A673 (cell line): ENCODE results near the gene ZNF692. TPM values are rescaled to one million over a fixed set of nuclear protein-coding genes. Genes with fewer than 3 reads are reported as not detected.
A peak's percentile ranks its signal among the peaks of the same experiment; 100 is the strongest.

Experiments
- BruUV-seq: library from RNA; stranded (reverse); fragments of 400-500 nt; replicated peaks from 2 replicates; lab custom pipeline; 2021; lab: Mats Ljungman, UMichigan
- CTCF ChIA-PET: fragments of 300-600 bp; sonication (Branson Sonifier 250); formaldehyde crosslinking; loops from one replicate; lab custom pipeline; 2022; ENCODE audit warnings: antibody characterized with exemption; lab: Charles Lee
- POLR2A ChIA-PET: fragments of 300-600 bp; sonication (Branson Sonifier 250); formaldehyde crosslinking; loops from one replicate; lab custom pipeline; 2022; ENCODE audit warnings: antibody characterized with exemption; ENCODE audit not compliant: low non-redundant PET; lab: Charles Lee
- DNase-seq: peaks from one replicate; pipeline ENCODE4 v3.0.0-alpha.2; 2015; ENCODE audit warnings: low spot score
- H3K27ac ChIP-seq: fragments of 200-600 bp; sonication (generic); 2 replicates; pipeline ENCODE4 v1.5.1; 2016; ENCODE audit warnings: mixed run types, low read depth, mild to moderate bottlenecking, mixed read lengths, antibody characterized with exemption, low read length; ENCODE audit not compliant: poor library complexity, severe bottlenecking
- H3K27me3 ChIP-seq: fragments of 200-600 bp; sonication (generic); replicated peaks from 2 replicates; pipeline ENCODE4 v1.6.1; 2017; ENCODE audit warnings: mixed run types, low read depth, mild to moderate bottlenecking, mixed read lengths, antibody characterized with exemption, low read length; ENCODE audit not compliant: insufficient read depth, poor library complexity
- H3K36me3 ChIP-seq: fragments of 200-600 bp; sonication (generic); 2 replicates; pipeline ENCODE4 v1.6.1; 2016; ENCODE audit warnings: mixed run types, mild to moderate bottlenecking, mixed read lengths, antibody characterized with exemption, low read length; ENCODE audit not compliant: insufficient read depth, poor library complexity, severe bottlenecking
- H3K4me1 ChIP-seq: fragments of 200-600 bp; sonication (generic); 2 replicates; pipeline ENCODE4 v1.6.1; 2017; ENCODE audit warnings: mixed run types, mild to moderate bottlenecking, mixed read lengths, antibody characterized with exemption, low read length; ENCODE audit not compliant: insufficient read depth, poor library complexity, severe bottlenecking
- H3K4me3 ChIP-seq: fragments of 200-600 bp; sonication (generic); 2 replicates; pipeline ENCODE4 v1.5.1; 2016; ENCODE audit warnings: low read depth, mixed run types, mild to moderate bottlenecking, mixed read lengths, low read length; ENCODE audit not compliant: poor library complexity, severe bottlenecking
- H3K9me3 ChIP-seq: fragments of 200-600 bp; sonication (generic); 2 replicates; pipeline ENCODE4 v1.6.1; 2016; ENCODE audit warnings: mixed run types, low read depth, mild to moderate bottlenecking, mixed read lengths, antibody characterized with exemption, low read length; ENCODE audit not compliant: poor library complexity, severe bottlenecking
- EZH2 ChIP-seq: fragments of 200-600 bp; sonication (generic); IDR thresholded peaks from 2 replicates; pipeline ENCODE4 v1.6.1; 2017; ENCODE audit warnings: borderline replicate concordance, low read depth, mild to moderate bottlenecking, mixed read lengths, antibody characterized with exemption, low read length; ENCODE audit not compliant: poor library complexity, severe bottlenecking
- intact Hi-C: fragments of 100-400 bp; cut with micrococcal nuclease; formaldehyde crosslinking; loops from one replicate; pipeline ENCODE4 v1.10.0; 2022; ENCODE audit not compliant: unreplicated experiment
- total RNA-seq: library from RNA; stranded (reverse); gene quantifications from 2 replicates; pipeline ENCODE4 v1.2.3, GENCODE V29; 2021
- TF ChIP-seq, protein P1 (sequence below): fragments of 300-800, 200-600 bp; sonication (generic); conservative IDR thresholded peaks from 2 replicates; pipeline ENCODE4 v1.5.1; 2017; ENCODE audit warnings: low read depth, mild to moderate bottlenecking, antibody characterized with exemption, low read length, moderate library complexity, mixed read lengths

The ZNF692 gene
- total RNA-seq, 1 experiment from 2014 or later, result 64.5 TPM

DNA sequence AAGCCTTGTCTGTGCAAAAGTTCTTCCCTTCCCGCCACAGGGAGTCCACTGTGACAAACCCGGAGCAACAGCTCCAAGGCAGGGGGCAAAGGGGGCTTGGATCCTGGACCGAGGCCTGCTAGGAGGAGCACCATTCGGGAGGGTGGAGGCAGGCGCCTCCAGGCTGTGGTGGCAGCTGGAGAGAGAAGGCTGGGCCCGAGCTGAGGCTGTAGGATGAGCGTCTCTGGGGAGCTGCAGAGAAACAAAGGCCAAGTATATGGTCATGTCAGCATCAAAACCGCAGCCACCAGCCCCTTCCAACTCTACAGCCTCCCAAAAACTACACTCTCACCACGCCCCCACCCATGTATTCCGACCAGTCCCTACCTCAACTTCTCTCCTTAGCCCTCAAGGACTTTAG lies 33.7 kb downstream of the ZNF692 start:
- no peak for DNase-seq
- H3K4me3 ChIP-seq, result peak overlapping the region; percentile 72
- H3K9me3 ChIP-seq, result no peaks in the 10 kb centered on the region
- TF ChIP-seq EZH2, result no peak
- TF ChIP-seq, protein P1, sequence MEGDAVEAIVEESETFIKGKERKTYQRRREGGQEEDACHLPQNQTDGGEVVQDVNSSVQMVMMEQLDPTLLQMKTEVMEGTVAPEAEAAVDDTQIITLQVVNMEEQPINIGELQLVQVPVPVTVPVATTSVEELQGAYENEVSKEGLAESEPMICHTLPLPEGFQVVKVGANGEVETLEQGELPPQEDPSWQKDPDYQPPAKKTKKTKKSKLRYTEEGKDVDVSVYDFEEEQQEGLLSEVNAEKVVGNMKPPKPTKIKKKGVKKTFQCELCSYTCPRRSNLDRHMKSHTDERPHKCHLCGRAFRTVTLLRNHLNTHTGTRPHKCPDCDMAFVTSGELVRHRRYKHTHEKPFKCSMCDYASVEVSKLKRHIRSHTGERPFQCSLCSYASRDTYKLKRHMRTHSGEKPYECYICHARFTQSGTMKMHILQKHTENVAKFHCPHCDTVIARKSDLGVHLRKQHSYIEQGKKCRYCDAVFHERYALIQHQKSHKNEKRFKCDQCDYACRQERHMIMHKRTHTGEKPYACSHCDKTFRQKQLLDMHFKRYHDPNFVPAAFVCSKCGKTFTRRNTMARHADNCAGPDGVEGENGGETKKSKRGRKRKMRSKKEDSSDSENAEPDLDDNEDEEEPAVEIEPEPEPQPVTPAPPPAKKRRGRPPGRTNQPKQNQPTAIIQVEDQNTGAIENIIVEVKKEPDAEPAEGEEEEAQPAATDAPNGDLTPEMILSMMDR, result no peak
- H3K36me3 ChIP-seq, result peaks cover 11% of the 10 kb centered on the region
- H3K27me3 ChIP-seq, result no peaks in the 10 kb centered on the region
- CTCF ChIA-PET, result interaction anchor here (0.6 to 1.7 kb wide), 3 partner anchors 13 to 82 kb away, joined by 3 to 8 read pairs (median 7); partner anchors contain the start of gene ZNF672
- POLR2A ChIA-PET, result no interaction called here
- H3K4me1 ChIP-seq, result peaks cover 11% of the 10 kb centered on the region
- H3K27ac ChIP-seq, result peak overlapping the region; percentile 95
- intact Hi-C loops, result no loop called here
- BruUV-seq, result TSS peak; percentile 47

DNA sequence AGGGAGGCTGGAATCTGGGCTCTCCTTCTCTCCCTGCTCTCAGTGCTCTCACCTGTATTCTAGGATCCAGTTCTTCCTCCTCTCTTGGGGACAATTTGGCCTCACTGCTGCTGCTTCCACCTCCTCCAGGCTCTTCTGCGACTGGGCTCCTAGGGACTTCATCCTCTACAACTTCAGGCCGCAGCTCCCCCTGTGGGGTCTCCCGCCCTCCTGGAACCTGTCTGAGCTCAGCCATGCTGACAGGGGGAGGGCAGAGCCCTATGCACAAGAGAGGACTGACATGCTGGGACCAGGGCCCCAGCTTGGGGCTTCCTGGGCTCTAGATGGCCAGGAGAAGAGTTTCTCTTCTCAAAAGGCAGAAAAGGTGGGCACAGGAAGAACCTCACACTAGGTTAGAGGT lies 34.2 kb downstream of the ZNF692 start:
- H3K36me3 ChIP-seq, result peaks cover 14% of the 10 kb centered on the region
- peaks cover 11% of the 10 kb centered on the region for H3K4me1 ChIP-seq
- no peaks in the 10 kb centered on the region for H3K9me3 ChIP-seq
- intact Hi-C loops, result no loop called here
- POLR2A ChIA-PET, result no interaction called here
- peak overlapping the region; percentile 95 for H3K27ac ChIP-seq
- CTCF ChIA-PET, result interaction anchor here (0.6 to 1.7 kb wide), 2 partner anchors 13 to 82 kb away, joined by 3 to 8 read pairs; partner anchors contain the start of gene ZNF672
- no peaks in the 10 kb centered on the region for H3K27me3 ChIP-seq
- BruUV-seq, result no TSS peak
- TF ChIP-seq EZH2, result no peak
- TF ChIP-seq, protein P1, result no peak
- H3K4me3 ChIP-seq, result peak overlapping the region; percentile 72
- DNase-seq, result no peak

DNA sequence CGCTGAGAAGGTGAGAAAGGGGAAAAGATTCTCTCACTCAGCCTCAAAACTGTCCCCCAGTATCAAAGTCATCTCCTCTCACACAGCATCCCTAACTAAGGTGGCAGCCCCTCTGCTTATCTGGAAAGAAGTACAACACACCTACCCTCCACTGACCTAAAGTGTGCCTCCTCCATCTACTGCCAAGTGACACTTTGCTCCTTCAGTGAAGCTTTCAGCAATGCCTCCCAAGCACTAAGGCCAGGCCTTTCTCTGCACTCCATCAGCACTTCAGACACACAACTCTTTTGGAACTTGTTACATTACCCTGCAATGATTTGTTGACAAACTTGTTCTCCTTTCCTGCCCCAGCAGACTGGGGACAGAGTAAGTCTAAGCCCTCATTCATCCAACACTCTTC lies 34.6 kb downstream of the ZNF692 start:
- Histone ChIP-seq H3K4me3 (peak overlapping the region; percentile 72), H3K9me3 (no peaks in the 10 kb centered on the region), H3K4me1 (peaks cover 11% of the 10 kb centered on the region), H3K27me3 (no peaks in the 10 kb centered on the region), H3K27ac (peak overlapping the region; percentile 95), H3K36me3 (peaks cover 14% of the 10 kb centered on the region)
- TF ChIP-seq EZH2, result no peak
- TF ChIP-seq, protein P1, result no peak
- POLR2A ChIA-PET, result no interaction called here
- no peak for DNase-seq
- CTCF ChIA-PET, result no interaction called here
- intact Hi-C loops, result no loop called here
- no TSS peak for BruUV-seq
